Stimulated activated CD4-positive, alpha-beta T cell treated with anti-CD3 and anti-CD28 coated beads, Interleukin-12 subunit alpha, Interleukin-12 subunit beta, amount 100 ng/mL, for 24 hours (primary cell): ENCODE measurements around the gene ALG14.
A peak's percentile ranks its signal among the peaks of the same experiment; 100 is the strongest.

Source experiments
- DNase-seq, 2 experiments: peaks; one replicate each; pipeline ENCODE4 v3.0.0-alpha.2; 2020; ENCODE audit warnings: low read depth in 2 of 2

ALG14 gene

DNA sequence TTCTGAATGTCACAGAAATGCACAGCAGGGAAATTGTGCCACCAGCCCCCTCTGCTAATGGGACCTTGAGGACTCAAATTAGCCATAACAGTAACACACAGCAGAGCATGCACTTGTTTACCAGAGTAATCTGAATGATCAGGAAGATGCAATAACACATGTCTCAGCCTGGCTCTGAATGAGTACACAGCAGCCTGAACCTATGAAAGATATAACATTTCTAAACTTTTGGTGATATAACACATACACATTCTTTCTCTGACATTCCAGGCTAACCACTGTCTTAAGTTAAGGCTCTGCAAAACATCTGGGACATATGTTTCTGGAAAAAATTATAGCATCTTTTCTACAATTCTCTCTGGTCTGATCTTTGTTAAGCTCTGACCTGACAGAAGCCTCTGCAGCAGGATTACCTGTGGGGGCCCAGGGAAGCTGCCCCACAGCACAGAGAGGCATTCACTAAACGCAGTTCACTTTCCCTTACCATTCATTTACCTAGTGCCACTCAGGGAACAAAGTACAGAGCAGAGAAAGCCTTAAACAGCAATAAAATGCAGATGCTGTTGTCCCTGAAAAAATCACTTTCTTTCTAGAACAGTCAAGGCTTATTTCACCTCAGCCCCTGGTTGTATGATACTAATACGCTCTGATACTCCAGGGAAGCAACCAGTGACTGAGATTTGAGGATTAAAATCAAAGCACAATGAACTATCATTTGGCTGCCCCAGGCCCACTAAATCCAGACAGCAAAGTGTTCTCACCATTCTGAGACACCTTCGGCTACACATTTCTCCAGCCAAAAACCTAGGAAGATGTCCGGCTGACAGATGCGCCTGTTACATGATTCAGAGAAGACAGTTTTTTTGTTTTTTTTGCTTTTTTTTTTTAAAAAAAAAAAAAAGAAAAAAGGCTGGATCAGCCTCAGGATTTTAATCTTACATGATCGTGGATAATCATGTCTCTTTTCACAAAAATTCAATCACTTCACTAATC, 91.9 kb downstream of the ALG14 start:
- DNase-seq, result no peak

DNA sequence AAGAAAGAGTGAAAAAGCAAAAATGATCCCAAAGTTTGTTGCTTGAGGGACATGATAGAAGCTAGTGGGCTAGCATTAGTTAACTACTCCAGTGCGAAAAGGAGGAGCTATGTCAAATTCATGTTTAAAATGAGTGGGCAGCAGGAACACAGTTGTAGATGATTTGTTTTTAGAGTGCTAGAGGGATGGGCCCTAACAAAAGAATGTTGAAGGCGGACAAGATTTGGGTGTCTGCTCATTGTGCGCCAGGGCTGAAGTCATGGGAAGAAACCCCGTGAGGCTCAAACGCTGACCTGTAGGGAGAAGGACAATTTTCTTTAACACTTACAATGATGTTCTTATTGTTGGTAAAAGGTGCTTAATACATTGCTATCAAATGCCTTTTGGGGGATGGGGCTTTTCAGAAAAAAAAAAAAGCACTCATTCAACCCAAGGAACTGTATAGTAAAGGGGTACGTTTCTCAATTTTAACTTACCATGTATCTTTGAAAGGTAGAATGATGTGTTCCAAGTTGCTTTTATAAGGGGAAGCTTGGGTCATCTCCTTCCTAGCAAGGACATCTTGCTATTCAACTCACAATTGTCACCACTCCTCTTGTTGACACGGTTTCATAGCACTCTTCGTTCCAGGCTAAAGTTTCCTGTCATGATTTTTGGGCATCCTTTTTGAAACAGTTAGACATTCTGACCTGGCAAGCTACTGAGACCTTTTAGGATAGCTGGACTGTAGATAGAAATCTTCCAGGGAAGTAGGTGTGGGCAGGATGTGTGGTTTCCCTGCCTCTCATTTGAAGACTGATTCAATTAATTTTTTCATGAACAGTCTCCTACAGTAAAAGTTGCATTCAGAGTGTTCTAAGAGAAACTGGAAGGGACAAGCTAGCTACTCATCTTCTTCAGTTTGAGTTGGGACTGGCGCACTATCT, 92.8 kb downstream of the ALG14 start:
- no peak for DNase-seq

DNA sequence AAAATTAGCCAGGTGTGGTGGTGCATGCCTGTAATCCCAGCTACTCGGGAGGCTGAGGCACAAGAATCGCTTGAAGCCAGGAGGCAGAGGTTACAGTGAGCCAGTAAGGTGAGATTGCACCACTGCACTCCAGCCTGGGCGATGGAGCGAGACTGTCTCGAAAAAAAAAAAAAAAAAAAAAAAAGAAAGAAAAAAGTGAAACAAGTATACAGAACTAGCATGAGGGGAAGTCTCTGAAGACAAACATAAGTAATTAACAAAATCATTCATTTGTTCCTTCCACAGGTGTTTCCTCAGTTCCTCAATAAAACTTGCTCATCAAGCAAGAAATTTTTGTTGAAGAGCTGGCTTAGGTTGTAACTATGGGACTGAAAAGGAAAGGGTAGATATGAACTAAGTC, 93.6 kb downstream of the ALG14 start:
- no peak for DNase-seq

DNA sequence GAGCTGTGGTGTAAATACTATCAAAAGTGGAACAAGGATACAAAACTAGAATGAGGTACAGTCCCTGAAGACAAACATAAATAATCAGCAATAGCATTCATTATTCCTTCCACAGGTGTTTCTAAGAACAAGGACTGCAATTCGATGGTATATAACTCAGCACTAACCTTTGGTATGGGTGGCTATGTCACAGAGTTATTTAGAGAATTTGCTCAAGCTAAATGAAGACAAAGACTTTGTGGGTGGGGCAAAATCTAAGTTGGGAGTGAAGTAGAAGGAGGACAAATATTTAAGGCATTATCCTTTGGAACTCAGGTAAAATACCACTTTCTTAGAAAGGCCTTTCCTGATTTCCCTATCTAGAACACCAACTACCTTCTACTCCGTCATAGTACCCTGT, 94.3 kb downstream of the ALG14 start:
- DNase-seq, result no peak

DNA sequence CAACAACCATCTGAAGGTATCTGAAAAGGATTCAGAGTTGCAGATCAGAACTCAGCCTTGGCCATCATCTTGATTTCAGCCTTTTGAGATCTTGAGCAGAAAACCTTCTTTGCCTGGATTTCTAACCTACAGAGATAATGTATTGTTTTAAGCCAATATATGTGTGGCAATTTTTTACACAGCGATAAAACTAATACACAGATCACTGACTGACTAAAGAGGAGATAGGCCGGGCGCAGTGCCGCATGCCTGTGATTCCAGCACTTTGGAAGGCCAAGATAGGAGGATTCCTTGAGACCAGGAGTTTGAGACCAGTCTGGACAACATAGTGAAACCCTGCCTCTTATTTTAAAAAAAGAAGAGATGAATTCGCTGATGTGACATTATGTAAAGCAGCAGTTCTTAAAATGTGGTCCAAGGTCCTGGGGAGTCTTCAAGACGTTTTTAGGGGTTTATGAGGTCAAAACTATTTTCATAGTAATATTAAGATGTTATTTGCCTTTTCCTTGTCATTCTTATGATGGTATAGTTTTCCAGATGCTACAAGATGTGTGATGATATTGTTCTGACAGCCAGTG, 95.7 kb downstream of the ALG14 start:
- no peak for DNase-seq

DNA sequence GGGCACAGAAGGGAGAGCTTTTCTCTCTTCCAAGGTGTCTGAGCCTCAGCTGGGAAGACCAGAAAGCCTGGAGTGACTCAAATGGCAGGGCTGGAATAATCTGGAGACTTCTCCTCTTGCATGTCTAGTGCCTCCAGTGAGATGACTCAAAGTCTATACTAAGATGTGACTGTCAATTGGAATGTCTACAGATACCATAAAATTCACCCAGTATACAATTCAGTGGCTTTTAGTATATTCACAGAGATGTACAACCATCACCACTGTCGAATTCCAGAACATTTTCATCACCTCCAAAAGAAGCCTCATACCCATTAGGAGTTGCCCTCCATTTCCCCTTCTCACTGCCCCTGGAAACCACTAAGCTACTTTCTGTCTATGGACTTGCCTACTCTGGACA, 97.9 kb downstream of the ALG14 start:
- no peak for DNase-seq

DNA sequence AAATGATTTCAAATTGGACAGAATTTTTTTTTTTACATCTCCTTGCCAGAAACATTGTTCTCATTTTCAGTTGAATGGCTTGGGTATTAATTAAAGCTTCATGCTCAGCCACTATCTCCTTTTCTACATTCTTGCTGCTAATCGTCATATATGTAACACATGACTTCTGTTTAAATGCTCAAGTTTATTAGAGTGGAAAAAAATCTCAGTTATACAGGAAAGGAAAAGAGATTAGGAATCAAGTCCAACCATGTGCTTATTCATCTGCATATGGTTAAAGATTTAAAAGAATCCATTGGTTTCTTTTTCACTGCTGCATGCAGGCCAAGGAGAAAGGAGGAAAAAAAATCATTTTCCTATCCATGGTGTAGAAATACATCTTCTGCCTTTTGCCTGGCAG, 98.5 kb downstream of the ALG14 start:
- no peak for DNase-seq

DNA sequence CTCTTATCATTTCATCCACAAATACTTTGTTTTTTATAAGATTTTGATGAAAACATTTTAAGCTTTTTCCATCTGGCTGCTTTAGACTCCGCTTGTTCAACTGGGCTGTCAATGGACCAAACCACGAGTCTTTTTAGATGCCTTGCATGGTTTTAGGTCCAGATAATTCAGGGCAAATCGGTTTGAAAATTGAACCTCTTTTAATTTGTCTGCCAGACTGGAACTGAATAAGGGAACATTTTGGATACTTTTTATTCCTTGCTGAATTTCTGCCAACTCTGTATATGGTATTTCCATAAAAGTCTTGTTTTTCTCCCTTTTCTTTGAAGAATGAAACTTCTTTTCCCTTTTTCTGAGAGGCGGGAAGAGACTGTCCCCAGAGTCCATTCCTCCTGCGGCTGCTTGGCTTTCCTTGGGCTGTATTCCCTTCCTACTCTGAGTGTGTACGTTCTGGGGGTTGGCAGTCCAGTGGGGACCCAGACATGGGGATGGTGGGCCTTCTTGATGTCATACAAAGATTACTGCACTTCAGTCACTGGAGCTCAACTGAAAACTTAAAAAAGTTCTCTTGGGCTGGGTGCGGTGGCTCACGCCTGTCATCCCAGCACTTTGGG, 99.3 kb downstream of the ALG14 start:
- no peak for DNase-seq

DNA sequence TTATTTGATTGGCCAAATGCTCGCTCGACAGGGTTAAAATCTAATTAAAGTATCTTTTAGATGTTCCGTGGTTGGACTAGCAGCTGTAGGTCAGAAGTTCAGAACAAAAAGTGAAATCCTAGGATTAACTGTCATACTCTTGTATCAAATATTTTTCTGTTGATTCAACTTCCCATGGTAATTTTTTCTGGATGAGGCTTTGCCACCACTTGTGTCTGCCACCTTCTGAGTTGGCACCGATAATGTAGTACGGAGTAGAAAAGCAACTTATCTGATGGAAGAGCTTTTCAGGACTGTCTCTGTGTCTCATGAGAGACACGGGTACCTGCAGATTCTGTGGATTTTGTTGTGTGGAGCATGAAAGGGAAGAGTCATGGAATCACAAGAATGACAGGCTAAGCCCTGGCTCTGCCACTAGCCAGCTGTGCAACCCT, 101.2 kb downstream of the ALG14 start:
- DNase-seq, result no peak

DNA sequence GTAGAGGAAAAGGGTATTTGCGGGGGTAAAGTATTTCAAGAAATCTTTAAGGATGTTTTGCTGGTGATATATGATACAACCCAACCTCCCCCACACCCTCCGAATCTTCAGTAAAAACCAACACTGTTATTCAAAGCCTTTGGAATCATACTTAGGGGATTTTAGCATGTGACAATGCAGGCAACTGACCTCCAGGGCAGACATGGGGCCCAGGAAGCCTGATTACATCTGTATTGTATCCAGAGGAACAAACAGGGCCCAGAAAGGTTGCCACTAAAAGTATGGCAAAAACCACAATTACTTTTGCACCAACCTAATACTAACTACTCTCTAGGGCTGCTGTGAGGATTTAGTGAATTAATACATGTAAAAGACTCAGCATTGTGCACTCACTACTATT, 102.0 kb downstream of the ALG14 start:
- DNase-seq, result no peak

DNA sequence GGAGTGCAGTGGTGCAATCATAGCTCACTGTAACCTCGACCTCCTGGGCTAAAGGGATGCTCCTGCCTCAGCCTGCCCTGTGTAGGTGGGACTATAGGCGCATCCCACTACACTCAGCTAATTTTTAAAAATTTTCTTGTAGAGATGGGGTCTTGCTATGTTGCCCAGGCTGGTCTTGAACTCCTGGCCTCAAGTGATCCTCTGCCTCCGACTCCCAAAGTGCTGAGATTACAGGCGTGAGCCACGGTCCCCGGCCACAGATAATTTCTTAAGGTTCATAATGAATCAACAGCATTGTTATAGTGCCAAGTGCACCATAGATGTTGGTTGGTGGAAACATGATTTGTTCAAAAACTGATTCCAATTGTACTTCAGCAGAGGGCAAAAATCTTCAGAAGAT, 103.6 kb downstream of the ALG14 start:
- DNase-seq, result no peak

DNA sequence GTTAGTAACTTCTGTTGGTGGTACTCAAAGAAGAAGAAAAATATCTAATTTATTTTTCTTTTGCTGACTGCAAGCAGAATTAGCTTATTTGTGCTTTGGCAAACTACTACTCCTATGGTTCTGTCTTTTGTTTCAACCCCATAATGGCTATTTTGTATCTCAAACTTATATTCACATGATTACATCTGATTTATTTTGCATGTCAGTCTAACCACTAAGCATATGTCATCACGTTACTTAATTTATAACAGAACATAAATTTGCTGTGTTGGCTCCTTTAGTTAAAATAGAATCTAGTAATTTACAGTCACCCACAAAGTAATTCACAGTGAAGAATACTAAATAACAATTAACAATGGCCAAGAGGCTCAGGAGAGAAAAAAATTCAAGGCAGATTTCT, 106.7 kb downstream of the ALG14 start:
- DNase-seq, result no peak

DNA sequence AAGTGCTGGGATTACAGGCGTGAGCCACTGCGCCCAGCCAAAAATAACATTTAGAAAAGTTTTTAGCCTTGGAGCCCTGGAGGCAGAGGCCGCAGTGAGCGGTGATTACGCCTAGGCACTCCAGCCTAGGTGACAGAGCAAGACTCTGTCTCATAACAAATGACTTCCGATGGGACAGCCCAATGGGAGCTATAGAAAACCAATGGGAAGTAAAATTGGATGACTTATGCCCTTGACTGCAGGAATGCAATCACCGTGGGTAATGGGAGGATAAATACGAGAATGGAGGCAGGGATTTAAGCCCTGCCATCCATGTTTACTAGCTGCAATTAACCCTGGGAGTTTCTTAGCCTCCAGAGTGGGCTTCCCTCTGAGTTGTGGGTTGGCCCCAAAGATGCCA, 108.9 kb downstream of the ALG14 start:
- no peak for DNase-seq

DNA sequence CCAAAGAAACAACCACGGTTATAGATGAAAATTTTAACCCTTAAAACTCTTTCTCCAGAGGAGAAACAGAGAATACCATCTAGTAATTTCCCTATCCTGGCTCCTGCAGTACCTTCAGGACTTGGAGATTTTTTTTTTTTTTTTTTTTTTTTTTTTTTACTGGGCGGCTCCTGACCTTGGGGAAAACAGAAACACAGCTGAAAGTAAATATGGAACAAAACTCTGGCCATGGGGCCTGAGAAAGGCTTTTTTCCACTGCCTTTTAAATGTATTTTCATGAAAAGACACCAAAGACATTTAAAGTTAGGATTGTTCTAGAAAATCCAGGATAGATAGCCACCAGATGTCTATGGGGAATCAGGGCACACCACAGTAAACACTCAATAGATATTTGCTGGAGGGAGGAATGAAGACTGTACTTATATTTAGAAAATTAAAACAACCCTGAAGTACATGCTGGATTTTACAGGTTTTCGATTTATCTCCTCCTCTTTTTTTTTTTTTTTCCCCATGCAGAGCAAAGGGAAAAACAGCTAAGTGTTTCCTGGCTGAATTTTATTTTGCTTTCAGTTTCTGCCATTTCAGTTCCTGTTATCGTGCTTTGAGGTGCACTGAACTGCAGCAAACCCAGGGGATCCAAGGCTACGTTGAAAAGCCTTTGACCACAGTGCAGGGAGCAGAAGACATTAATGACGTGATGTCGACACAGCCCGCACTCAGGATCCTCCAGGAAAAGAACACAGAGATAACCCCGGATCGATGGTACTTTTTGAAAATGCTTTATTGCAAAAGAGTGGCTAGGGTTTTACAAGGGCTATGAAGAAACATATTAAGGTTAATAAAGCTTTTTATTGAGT, 110.1 kb downstream of the ALG14 start:
- peak; percentile 2 to 4 for DNase-seq

DNA sequence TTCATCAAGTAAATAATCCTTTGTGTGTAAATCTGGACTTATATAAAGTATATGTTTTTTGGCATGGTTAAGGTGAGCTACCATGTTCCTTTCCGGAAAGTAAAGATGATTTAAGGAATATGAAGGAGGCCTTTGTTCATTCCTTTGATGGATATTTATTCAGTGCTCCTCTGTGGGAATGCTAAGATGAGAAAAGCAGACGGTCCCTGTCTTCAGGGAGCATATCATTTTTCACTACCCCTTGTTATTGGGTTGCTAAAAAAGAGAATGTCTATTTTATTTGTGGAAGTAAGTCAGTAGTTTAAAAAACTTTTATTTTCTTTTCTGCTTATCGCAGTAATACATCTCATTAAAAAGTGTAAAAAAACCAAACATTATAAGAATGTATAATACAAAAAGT, 110.8 kb downstream of the ALG14 start:
- DNase-seq, result no peak

DNA sequence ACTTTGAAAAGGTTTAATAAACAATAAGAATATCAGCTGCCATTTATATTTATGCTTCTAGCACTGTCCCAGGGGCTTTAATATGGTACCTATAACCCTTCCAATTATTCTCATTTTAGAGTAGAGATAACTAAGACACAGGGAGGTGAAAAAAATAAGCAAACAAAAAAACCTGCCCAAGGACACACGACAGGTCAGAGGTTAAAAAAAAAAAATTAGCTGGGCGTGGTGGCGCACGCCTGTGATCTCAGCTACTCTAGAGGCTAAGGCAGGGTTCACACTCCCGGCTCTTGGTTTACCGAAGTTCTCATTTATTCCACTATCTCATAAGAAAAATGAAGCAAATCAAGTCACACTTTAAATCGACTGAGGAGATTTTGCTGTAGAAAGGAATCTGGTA, 111.2 kb downstream of the ALG14 start:
- DNase-seq, result no peak

DNA sequence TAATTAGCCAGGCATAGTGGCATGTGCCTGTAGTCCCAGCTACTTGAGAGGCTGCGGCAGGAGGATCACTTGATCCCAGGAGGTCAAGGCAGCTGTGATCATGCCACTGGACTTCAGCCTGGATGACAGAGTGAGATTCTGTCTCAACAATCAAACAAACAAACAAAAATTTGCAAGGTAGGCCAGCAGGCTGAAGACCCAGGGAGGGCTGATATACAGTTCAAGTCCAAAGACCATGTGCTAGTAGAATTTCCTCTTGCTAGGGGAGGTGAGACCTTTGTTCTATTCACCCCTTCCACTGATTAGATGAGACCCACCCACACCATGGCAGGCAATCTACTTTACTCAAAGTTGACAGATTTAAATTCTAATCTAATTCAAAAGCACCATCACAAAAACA, 114.7 kb downstream of the ALG14 start:
- DNase-seq, result no peak

DNA sequence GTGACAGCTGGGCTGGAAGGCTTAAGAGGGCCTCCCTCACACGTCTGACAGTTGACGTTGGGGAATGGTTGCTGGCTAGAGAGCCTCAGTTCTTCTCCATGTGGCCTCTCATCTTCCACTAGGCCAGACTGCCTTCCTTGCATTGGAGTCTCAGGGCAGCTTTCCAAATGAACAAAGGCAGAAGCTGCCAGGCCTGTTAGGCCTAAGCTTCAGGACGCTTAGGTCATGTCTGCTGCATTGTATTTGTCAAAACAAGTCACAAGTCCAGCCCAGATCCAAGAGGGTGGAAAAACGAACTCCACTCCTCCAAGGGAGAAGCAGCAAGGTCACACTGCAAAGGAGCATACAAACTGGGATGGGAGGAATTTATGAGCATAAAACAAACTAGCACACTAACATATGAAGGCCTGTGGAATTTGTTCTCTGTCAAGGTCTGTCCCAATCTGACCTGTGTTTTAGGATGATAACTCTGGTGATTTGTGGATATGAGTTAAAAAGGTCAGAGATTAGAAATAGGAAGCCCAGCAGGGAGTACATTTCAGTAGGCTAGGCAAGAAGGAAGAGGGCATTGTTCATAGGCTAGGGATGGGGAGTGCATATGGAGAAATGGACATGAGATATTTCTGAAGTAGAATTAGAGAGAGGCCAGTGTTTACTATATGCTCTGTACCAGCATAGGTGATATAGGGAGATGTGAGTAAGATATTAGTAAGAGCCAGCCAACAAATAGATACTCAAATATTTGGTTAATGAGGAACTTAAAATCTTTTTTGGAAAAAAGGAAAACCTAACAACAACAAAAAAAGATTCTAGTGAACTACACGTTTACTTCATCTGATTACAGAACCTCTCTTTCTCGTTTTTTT, 116.8 kb downstream of the ALG14 start:
- DNase-seq, result no peak

DNA sequence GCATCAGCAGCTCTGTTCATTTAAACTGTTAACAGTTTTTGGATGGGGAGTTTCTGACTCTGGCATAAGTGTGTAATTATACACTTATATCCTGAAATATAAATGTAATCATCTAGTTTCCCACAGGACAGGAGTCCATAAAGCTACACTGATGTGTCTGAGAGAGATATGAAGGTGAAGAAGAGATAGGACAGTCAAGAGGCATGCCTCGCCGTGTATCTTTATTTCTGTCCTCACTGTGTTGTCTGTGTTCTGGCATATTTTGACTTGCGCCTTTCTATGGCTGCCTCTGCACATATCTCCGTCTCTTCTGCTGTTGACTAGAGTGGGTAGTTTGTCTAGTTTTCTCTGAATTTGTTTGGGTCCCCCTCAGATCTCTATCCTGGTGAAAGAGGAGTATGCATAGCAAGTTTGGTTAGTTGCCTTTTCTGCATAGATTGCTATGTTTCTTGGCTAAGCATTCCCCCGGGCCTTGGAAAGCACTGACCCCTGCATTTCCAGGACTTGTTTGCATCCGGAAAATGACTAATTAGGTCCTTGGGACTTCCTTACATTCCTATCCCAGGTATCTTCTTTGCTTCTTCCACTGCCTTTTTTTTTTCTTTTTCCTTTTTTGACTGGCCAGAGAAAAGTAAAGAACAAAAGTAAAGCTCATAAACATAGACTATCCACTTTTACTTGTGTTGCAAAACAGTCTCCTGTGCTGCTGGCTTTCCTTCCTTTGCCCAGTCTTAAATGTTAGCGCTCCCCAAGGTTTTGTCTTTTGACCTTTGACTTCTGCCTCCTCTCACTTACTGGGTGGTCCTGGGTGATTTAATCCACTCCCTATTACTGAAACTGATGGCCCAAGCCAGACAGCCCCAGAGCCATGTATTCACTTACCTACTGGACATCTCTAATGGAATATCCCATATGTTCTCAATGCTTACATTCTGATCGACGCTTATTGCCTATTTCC, 118.2 kb downstream of the ALG14 start:
- DNase-seq, result no peak
